ENCODE measurements around the gene SLC13A2. TPM values are rescaled to one million over a fixed set of nuclear protein-coding genes. Genes with fewer than 3 reads are reported as not detected.
"Not testable (repeated sequence)": the region's sequence is repeated elsewhere in the genome, so short reads cannot be mapped to it uniquely, and the experiment has no call there.

Gene SLC13A2
- not detected for total RNA-seq

GRCh38 chr17:28473542-28473941, at the start of gene SLC13A2:
TSS of gene SLC13A2 (plus strand) at chr17:28473644. CDS start at chr17:28473713, 69 bp downstream.
- DNase-seq (ENCODE audit: low spot score), result no peak

GRCh38 chr17:28425206-28425605, 48.2 kb upstream of the SLC13A2 start:
- TF ChIP-seq, protein P1, sequence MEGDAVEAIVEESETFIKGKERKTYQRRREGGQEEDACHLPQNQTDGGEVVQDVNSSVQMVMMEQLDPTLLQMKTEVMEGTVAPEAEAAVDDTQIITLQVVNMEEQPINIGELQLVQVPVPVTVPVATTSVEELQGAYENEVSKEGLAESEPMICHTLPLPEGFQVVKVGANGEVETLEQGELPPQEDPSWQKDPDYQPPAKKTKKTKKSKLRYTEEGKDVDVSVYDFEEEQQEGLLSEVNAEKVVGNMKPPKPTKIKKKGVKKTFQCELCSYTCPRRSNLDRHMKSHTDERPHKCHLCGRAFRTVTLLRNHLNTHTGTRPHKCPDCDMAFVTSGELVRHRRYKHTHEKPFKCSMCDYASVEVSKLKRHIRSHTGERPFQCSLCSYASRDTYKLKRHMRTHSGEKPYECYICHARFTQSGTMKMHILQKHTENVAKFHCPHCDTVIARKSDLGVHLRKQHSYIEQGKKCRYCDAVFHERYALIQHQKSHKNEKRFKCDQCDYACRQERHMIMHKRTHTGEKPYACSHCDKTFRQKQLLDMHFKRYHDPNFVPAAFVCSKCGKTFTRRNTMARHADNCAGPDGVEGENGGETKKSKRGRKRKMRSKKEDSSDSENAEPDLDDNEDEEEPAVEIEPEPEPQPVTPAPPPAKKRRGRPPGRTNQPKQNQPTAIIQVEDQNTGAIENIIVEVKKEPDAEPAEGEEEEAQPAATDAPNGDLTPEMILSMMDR (IDR thresholded peaks at IDR 0.05), result no peak
- DNase-seq (ENCODE audit: low spot score) (no peak), ATAC-seq (ENCODE audit: insufficient number of reproducible peaks, low FRiP score, low read depth) (no peak)
- Histone ChIP-seq H3K36me3 (no peaks in the 10 kb centered on the region), H3K4me3 (no peak overlapping the region), H3K4me1 (ENCODE audit: control insufficient read depth in 1 of 2, low read depth in 2 of 2) (no peaks in the 10 kb centered on the region), H3K27ac (no peak overlapping the region), H3K27me3 (replicated peaks; ENCODE audit: insufficient read depth) (no peaks in the 10 kb centered on the region), H3K9me3 (no peaks in the 10 kb centered on the region)

More at GRCh38 chr17:28473542-28473941, at the start of gene SLC13A2:
- no peak within 1 kb of the TSS for H3K4me3 ChIP-seq
- H3K9me3 ChIP-seq, result no peaks in the 10 kb centered on the region
- TF ChIP-seq, protein P1 (IDR thresholded peaks at IDR 0.05), result no peak
- no peak within 1 kb of the TSS for H3K27ac ChIP-seq
- H3K4me1 ChIP-seq (ENCODE audit: control insufficient read depth in 1 of 2, low read depth in 2 of 2), result no peaks in the 10 kb centered on the region
- H3K27me3 ChIP-seq (replicated peaks; ENCODE audit: insufficient read depth), result no peaks in the 10 kb centered on the region
- H3K36me3 ChIP-seq, result no peaks in the 10 kb centered on the region
- no peak for ATAC-seq (ENCODE audit: insufficient number of reproducible peaks, low FRiP score, low read depth)

- Histone ChIP-seq H3K27me3 (replicated peaks; ENCODE audit: insufficient read depth) (no peaks in the 10 kb centered on the region), H3K4me1 (ENCODE audit: control insufficient read depth in 1 of 2, low read depth in 2 of 2) (no peaks in the 10 kb centered on the region), H3K9me3 (no peaks in the 10 kb centered on the region), H3K27ac (no peak overlapping the region), H3K36me3 (no peaks in the 10 kb centered on the region), H3K4me3 (no peak overlapping the region)
- DNase-seq (ENCODE audit: low spot score) (no peak), ATAC-seq (ENCODE audit: insufficient number of reproducible peaks, low FRiP score, low read depth) (no peak)
- TF ChIP-seq, protein P1 (IDR thresholded peaks at IDR 0.05), result peak; percentile 17
Measured at GRCh38 chr17:28426081-28426519, 47.3 kb upstream of the SLC13A2 start.

DNA sequence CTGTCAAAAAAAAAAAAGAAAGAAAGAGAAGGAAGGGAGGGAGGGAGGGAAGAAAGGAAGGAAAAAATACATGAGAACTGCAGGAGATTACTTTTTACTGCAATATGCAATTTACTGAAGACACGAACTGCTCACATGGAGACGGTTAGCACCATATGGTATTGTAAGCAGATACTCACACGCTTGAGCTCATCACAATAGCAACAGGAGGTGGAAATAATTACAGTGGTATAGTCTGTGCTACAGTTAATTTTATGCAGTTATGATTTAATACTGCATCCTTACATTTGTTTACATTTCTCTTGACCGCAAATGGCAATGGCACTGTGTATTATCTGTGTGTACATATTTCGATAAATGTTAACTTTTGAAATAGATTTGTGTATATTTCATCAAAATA, 46.1 kb upstream of the SLC13A2 start:
- ATAC-seq (ENCODE audit: insufficient number of reproducible peaks, low FRiP score, low read depth), result no peak
- H3K27me3 ChIP-seq (replicated peaks; ENCODE audit: insufficient read depth), result peaks cover 4% of the 10 kb centered on the region

DNA sequence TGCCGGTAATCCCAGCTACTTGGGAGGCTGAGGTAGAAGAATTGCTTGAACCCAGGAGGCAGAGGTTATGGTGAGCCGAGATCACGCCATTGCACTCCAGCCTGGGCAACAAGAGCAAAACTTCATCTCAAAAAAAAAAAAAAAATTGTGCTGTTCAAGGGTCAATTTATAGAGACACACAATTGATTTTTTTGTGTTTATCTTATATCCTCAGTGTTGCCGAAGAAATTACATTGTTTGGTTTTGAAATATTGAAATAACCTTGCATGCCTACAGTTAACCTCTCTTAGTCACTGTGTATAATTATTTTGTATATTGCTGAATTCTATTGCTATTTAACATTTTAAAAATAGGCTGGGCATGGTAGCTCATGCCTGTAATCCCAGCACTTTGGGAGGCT, 45.5 kb upstream of the SLC13A2 start:
- H3K4me3 ChIP-seq; DNase-seq (ENCODE audit: low spot score); H3K36me3 ChIP-seq; ATAC-seq (ENCODE audit: insufficient number of reproducible peaks, low FRiP score, low read depth); H3K9me3 ChIP-seq; H3K27me3 ChIP-seq (replicated peaks; ENCODE audit: insufficient read depth); H3K4me1 ChIP-seq (ENCODE audit: control insufficient read depth in 1 of 2, low read depth in 2 of 2); H3K27ac ChIP-seq: not testable (repeated sequence)

More for the DNA sequence above, 46.1 kb upstream of the SLC13A2 start:
- no peak overlapping the region for H3K4me3 ChIP-seq
- H3K27ac ChIP-seq, result no peak overlapping the region
- no peaks in the 10 kb centered on the region for H3K4me1 ChIP-seq (ENCODE audit: control insufficient read depth in 1 of 2, low read depth in 2 of 2)
- TF ChIP-seq, protein P1 (IDR thresholded peaks at IDR 0.05), result no peak
- no peaks in the 10 kb centered on the region for H3K9me3 ChIP-seq
- no peak for DNase-seq (ENCODE audit: low spot score)
- H3K36me3 ChIP-seq, result no peaks in the 10 kb centered on the region

- H3K27me3 ChIP-seq (replicated peaks; ENCODE audit: insufficient read depth), result peaks cover 4% of the 10 kb centered on the region
- TF ChIP-seq, protein P1 (IDR thresholded peaks at IDR 0.05), result no peak
- H3K27ac ChIP-seq, result no peak overlapping the region
- no peak overlapping the region for H3K4me3 ChIP-seq
- ATAC-seq (ENCODE audit: insufficient number of reproducible peaks, low FRiP score, low read depth) (no peak), DNase-seq (ENCODE audit: low spot score) (no peak)
- no peaks in the 10 kb centered on the region for H3K9me3 ChIP-seq
- H3K4me1 ChIP-seq (ENCODE audit: control insufficient read depth in 1 of 2, low read depth in 2 of 2), result no peaks in the 10 kb centered on the region
- no peaks in the 10 kb centered on the region for H3K36me3 ChIP-seq
Measured at GRCh38 chr17:28433721-28434120, 39.7 kb upstream of the SLC13A2 start.

DNA sequence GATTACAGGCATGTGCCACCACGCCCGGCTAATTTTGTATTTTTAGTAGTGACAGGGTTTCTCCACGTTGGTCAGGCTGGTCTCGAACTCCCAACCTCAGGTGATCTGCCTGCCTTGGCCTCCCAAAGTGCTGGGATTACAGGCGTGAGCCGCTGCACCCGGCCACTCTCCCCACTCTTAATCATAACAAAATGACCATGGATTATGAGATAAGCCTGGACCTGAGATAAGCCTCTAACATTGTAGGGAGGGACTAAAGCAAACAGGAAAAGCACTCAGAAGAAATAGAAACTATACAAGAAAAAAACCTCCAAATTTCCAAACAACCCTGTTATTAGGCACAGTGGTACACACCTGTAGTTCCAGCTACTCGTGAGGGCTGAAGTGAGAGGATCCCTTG, 39.1 kb upstream of the SLC13A2 start:
- H3K9me3 ChIP-seq; H3K36me3 ChIP-seq; ATAC-seq (ENCODE audit: insufficient number of reproducible peaks, low FRiP score, low read depth); H3K4me3 ChIP-seq; H3K27me3 ChIP-seq (replicated peaks; ENCODE audit: insufficient read depth); H3K4me1 ChIP-seq (ENCODE audit: control insufficient read depth in 1 of 2, low read depth in 2 of 2); DNase-seq (ENCODE audit: low spot score); H3K27ac ChIP-seq: not testable (repeated sequence)
